HG03520 (cell line): Measurements from ENCODE around the gene RTEL1.

Experiments used
- ATAC-seq: cut with Tn5 transposase; IDR thresholded peaks from one replicate; pipeline ENCODE4 v1.9.1; 2021; ENCODE audit warnings: mild to moderate bottlenecking, moderate library complexity; ENCODE audit not compliant: unreplicated experiment

The RTEL1 gene

GRCh38 chr20:63738687-63739129 lies 80.6 kb downstream of the RTEL1 start:
- ATAC-seq: no peak

GRCh38 chr20:63739130-63740069 lies 81.3 kb downstream of the RTEL1 start, which contains the start of gene SLC2A4RG:
TSS of gene SLC2A4RG (plus strand) at chr20:63739776. CDS start at chr20:63739913, 137 bp downstream.
- ATAC-seq: no peak

- ATAC-seq: no peak
Measured at GRCh38 chr20:63740070-63740626, 82.0 kb downstream of the RTEL1 start.

- ATAC-seq: no peak
Measured at GRCh38 chr20:63740627-63741353, 82.7 kb downstream of the RTEL1 start.

- ATAC-seq: no peak
Measured at GRCh38 chr20:63741354-63741675, 83.2 kb downstream of the RTEL1 start.

- no peak for ATAC-seq
Measured at GRCh38 chr20:63741676-63742380, 83.7 kb downstream of the RTEL1 start.

GRCh38 chr20:63742381-63743024 lies 84.4 kb downstream of the RTEL1 start:
- no peak for ATAC-seq

GRCh38 chr20:63743210-63743970 lies 85.3 kb downstream of the RTEL1 start:
- ATAC-seq: no peak

GRCh38 chr20:63744158-63744557 lies 86.0 kb downstream of the RTEL1 start:
- no peak for ATAC-seq

- no peak for ATAC-seq
Measured at GRCh38 chr20:63744574-63745423, 86.7 kb downstream of the RTEL1 start.

- no peak for ATAC-seq
Measured at GRCh38 chr20:63745424-63745805, 87.3 kb downstream of the RTEL1 start.
